RWPE2 (cell line): ENCODE measurements around the gene PHB1.
A peak's percentile ranks its signal among the peaks of the same experiment; 100 is the strongest.

Experiments used
- ATAC-seq: fragments of 200-7000 bp; cut with Tn5 transposase; 3 replicates; pipeline ENCODE4 v1.9.1; 2021; ENCODE audit warnings: low read depth
- DNase-seq: peaks from one replicate; pipeline ENCODE4 v3.0.0-alpha.2; 2020; ENCODE audit warnings: low spot score
- H3K27ac ChIP-seq: fragments of 450-650 bp; 2 replicates; pipeline ENCODE4 v1.5.1; 2017; ENCODE audit warnings: mild to moderate bottlenecking; ENCODE audit not compliant: poor library complexity, severe bottlenecking
- H3K27me3 ChIP-seq: fragments of 250-450 bp; sonication (Bioruptor Pico); 2 replicates; pipeline ENCODE4 v1.5.1; 2021; ENCODE audit warnings: mild to moderate bottlenecking, moderate library complexity; ENCODE audit not compliant: insufficient read depth, poor library complexity, severe bottlenecking
- H3K36me3 ChIP-seq: fragments of 250-450 bp; sonication (Bioruptor Pico); 2 replicates; pipeline ENCODE4 v1.5.1; 2020; ENCODE audit warnings: low read depth, mild to moderate bottlenecking, moderate library complexity
- H3K4me1 ChIP-seq: fragments of 250-450 bp; sonication (Bioruptor Pico); 2 replicates; pipeline ENCODE4 v1.5.1; 2021; ENCODE audit warnings: mild to moderate bottlenecking, moderate library complexity; ENCODE audit not compliant: insufficient read depth, poor library complexity, severe bottlenecking
- H3K4me3 ChIP-seq: fragments of 250-450 bp; sonication (Bioruptor Pico); 2 replicates; pipeline ENCODE4 v1.5.1; 2021; ENCODE audit warnings: mild to moderate bottlenecking, moderate library complexity; ENCODE audit not compliant: severe bottlenecking
- H3K9me3 ChIP-seq: fragments of 250-450 bp; sonication (Bioruptor Pico); 2 replicates; pipeline ENCODE4 v1.5.1; 2021; ENCODE audit warnings: mild to moderate bottlenecking, moderate library complexity; ENCODE audit not compliant: severe bottlenecking
- TF ChIP-seq, protein P1 (sequence below): fragments of 450-650 bp; IDR thresholded peaks from one replicate; pipeline ENCODE4 v1.5.1; 2017; ENCODE audit warnings: mild to moderate bottlenecking, moderate library complexity; ENCODE audit not compliant: poor library complexity, severe bottlenecking

PHB1 gene

DNA sequence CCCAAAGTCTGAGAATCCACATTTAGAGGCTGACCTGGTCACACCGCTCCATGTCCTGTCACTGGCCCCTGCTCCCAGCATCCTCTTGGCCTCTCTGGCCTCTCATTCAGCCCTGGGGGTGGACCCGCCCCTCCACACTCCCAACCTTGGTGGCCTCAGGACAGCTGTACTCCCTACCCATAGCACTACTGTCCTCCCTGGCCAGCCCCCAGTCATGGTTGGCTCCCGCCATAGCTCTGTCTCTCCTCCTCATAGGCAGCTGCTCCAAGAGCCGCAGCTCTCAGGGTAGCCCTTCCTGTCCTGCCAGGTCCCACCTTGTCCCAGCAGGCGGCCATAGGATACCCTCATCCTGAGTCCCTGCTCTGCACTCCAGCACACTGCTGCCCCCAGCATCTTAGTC lies 38.0 kb upstream of the PHB1 start:
- H3K4me1 ChIP-seq = peaks cover 6% of the 10 kb centered on the region

DNA sequence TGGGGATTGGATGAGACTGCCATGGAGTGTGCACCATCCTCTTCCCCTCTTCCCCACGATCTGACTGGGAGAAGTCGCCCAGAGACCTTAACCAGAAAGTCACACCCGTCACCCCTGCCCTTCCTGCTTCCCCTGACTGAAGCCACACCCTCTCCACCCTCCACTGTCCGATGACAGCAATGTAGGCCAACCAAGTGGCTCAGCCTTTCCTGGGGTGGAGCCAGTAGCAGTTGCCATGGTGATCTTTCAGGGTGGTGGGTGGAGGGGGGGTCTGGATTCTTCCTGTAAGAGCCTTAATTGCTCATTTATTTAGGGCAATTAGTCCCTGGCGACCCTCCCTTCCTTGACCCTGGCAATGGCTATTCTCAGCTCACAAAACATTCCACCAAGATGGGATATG lies 37.5 kb upstream of the PHB1 start:
- DNase-seq (no peak), ATAC-seq (no peak)
- peaks cover 6% of the 10 kb centered on the region for H3K4me1 ChIP-seq
- no peaks in the 10 kb centered on the region for H3K36me3 ChIP-seq
- TF ChIP-seq, protein P1, sequence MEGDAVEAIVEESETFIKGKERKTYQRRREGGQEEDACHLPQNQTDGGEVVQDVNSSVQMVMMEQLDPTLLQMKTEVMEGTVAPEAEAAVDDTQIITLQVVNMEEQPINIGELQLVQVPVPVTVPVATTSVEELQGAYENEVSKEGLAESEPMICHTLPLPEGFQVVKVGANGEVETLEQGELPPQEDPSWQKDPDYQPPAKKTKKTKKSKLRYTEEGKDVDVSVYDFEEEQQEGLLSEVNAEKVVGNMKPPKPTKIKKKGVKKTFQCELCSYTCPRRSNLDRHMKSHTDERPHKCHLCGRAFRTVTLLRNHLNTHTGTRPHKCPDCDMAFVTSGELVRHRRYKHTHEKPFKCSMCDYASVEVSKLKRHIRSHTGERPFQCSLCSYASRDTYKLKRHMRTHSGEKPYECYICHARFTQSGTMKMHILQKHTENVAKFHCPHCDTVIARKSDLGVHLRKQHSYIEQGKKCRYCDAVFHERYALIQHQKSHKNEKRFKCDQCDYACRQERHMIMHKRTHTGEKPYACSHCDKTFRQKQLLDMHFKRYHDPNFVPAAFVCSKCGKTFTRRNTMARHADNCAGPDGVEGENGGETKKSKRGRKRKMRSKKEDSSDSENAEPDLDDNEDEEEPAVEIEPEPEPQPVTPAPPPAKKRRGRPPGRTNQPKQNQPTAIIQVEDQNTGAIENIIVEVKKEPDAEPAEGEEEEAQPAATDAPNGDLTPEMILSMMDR = no peak
- no peaks in the 10 kb centered on the region for H3K9me3 ChIP-seq
- H3K27me3 ChIP-seq = peaks cover under 1% of the 10 kb centered on the region
- no peak overlapping the region for H3K27ac ChIP-seq
- H3K4me3 ChIP-seq = no peak overlapping the region

More for the DNA sequence above, 38.0 kb upstream of the PHB1 start:
- ATAC-seq (no peak), DNase-seq (no peak)
- peaks cover 5% of the 10 kb centered on the region for H3K27me3 ChIP-seq
- H3K4me3 ChIP-seq = no peak overlapping the region
- TF ChIP-seq, protein P1 = no peak
- H3K36me3 ChIP-seq = no peaks in the 10 kb centered on the region
- no peak overlapping the region for H3K27ac ChIP-seq
- no peaks in the 10 kb centered on the region for H3K9me3 ChIP-seq

DNA sequence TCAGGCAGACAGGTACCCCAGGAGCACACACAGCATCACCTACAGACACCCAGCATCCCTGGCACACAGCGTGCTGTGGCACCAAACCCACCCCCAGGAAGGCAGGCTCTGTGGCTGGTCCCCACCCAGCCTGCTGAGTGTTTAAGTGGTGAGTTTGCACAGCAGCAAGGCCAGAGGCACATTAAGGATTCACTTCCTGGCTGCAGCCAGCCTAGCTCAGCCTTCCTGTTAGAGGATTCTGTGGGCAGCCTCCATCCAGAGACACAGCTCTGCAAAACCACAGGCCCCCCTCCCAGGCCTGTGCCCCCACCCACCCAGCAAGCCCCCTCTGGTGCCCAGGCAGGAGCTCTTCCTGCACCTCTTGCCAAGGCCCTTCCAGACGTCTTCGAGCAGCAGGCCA lies 36.1 kb upstream of the PHB1 start:
- no peaks in the 10 kb centered on the region for H3K9me3 ChIP-seq

DNA sequence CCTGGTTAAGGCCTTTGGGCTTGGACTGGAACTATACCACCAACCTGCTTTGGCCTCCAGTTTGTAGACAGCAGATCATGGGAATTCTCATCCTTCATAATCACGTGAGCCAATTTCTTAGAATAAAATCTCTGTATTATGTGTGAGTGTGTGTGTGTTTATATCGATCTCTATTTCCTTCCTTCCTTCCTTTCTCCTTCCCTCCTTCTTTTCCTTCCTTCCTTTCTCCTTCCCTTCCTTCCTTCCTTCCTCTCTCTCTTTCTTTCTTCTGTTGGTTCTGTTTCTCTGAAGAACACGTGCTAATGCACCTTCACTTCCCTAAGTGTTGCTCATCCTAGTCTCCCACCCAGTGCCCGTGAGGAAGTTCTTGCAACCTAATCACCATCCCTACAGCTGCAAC lies 35.5 kb upstream of the PHB1 start:
- no peaks in the 10 kb centered on the region for H3K27me3 ChIP-seq
- no peak for ATAC-seq
- no peak for DNase-seq
- TF ChIP-seq, protein P1 = no peak
- H3K9me3 ChIP-seq = no peaks in the 10 kb centered on the region
- peaks cover 6% of the 10 kb centered on the region for H3K4me1 ChIP-seq
- H3K4me3 ChIP-seq = no peak overlapping the region
- no peaks in the 10 kb centered on the region for H3K36me3 ChIP-seq
- no peak overlapping the region for H3K27ac ChIP-seq

More for the DNA sequence above, 36.1 kb upstream of the PHB1 start:
- ATAC-seq = peak; percentile 83
- H3K36me3 ChIP-seq = no peaks in the 10 kb centered on the region
- no peak overlapping the region for H3K4me3 ChIP-seq
- H3K27ac ChIP-seq = no peak overlapping the region
- no peaks in the 10 kb centered on the region for H3K27me3 ChIP-seq
- peaks cover 6% of the 10 kb centered on the region for H3K4me1 ChIP-seq
- DNase-seq = no peak
- TF ChIP-seq, protein P1 = no peak

DNA sequence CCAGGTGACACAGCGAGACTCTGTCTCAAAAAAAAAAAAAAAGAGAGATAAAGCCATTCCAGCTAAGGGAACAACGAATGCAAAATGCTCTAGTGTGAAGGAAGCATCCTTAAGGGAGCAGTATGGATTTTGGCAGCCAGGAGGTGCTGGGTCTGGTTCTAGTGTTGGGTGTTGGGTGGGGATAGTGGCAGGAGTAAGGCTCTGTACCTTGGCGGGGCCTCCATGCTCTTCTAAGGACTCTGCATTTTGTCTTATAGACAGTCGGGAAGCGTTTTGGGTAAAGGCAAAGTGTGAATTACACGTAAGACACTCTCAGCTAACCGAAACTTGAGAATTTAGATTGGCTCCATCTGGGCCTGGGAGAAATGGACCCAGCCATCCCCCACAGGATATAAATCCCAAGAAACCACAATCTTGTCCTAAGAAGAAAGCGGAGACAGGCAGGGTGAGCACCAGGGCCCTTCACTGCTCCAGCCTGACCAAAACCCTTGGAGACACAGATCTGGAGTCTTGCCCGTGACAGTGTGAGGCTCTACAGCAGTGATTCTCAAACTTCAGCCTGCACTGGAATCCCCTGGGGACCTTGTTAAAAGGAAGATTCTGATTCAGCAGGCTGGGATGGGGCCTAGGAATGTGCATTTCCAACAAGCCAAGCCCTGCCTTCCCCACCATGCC lies 33.1 kb upstream of the PHB1 start:
- no peaks in the 10 kb centered on the region for H3K9me3 ChIP-seq
- H3K4me3 ChIP-seq = no peak overlapping the region
- TF ChIP-seq, protein P1 = no peak
- no peak overlapping the region for H3K27ac ChIP-seq
- peak; percentile 23 for DNase-seq
- no peaks in the 10 kb centered on the region for H3K36me3 ChIP-seq
- ATAC-seq = no peak
- no peaks in the 10 kb centered on the region for H3K27me3 ChIP-seq
- peaks cover 6% of the 10 kb centered on the region for H3K4me1 ChIP-seq
